Fibroblast of pulmonary artery (primary cell): ENCODE data around the gene PDE9A.

Source experiments
- DNase-seq: peaks from one replicate; pipeline ENCODE4 v3.0.0-alpha.2; 2010; ENCODE audit warnings: low read depth
- H3K4me3 ChIP-seq: replicated peaks from 2 replicates; pipeline ENCODE4 v1.5.1; 2011; ENCODE audit warnings: low read depth, mild to moderate bottlenecking, control low read depth, low read length, moderate library complexity
- TF ChIP-seq, protein P1 (sequence below): IDR thresholded peaks from 2 replicates; pipeline ENCODE4 v1.5.1; 2011; ENCODE audit warnings: mild to moderate bottlenecking, control low read depth, low read length, inconsistent platforms; ENCODE audit errors: missing control alignments

The PDE9A gene

DNA sequence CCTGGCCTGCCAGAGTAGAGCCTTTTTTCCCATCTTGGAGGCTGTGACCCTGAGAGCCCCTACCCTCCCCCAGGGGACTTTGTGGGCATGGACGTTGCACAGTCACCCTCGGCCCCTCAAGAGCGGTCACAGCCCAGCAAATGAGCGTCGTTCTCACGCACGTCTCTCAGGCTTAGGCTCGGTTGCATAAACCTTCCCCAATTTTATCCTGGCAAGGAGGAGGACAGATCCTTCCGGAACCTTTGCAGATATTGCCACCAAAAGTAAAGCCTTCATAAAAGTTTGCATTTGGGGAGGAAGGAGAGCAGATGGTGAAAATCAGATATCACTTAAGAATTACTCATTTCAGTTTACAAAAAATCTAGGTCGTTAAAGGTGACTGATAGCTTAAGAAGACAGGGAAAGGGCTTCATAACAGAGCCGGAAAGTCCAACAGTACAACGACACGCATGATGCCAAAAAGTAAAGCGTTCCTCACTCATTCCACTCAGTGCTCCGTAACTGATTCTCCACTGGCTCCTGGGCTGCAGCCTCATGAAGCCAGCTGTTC, 29.3 kb downstream of the PDE9A start:
- TF ChIP-seq, protein P1, sequence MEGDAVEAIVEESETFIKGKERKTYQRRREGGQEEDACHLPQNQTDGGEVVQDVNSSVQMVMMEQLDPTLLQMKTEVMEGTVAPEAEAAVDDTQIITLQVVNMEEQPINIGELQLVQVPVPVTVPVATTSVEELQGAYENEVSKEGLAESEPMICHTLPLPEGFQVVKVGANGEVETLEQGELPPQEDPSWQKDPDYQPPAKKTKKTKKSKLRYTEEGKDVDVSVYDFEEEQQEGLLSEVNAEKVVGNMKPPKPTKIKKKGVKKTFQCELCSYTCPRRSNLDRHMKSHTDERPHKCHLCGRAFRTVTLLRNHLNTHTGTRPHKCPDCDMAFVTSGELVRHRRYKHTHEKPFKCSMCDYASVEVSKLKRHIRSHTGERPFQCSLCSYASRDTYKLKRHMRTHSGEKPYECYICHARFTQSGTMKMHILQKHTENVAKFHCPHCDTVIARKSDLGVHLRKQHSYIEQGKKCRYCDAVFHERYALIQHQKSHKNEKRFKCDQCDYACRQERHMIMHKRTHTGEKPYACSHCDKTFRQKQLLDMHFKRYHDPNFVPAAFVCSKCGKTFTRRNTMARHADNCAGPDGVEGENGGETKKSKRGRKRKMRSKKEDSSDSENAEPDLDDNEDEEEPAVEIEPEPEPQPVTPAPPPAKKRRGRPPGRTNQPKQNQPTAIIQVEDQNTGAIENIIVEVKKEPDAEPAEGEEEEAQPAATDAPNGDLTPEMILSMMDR = no peak
- H3K4me3 ChIP-seq = no peak overlapping the region
- DNase-seq = no peak

DNA sequence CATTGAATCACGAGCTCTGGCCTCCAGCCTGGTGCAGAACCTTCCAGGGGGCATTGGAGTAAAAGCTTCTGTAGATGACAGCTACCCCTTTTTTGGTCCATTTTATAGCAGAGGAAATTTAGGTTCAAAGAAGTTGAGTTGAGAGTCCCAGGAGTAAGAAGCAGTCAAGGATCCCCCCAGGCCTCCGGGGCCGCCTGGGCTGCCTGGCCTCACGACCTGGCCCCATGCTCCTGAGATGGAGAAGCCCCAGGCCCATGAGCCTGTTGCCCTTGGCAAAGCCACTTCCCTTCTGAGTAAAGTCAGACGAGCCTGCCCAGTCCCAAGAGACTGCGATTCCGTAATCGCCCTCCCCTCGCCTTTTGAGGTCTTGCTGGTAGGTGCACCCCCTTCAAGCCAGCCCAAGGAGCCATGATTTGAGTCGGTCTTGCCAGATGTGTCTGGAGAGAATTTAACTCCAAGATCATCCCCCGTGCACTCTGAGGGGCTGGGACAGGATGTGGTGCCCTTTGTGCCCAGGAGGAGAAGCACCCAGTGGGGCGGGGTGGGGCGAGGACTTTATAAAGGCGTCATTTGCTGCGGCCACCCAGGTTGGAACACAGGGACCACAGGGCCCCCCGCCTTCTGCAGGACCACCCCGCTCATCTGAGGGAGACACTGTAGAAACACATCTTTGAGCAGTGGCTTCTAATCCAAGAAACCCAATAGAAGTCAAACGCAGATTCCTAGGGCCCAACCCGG, 30.1 kb downstream of the PDE9A start:
- no peak overlapping the region for H3K4me3 ChIP-seq
- TF ChIP-seq, protein P1 = no peak
- no peak for DNase-seq

DNA sequence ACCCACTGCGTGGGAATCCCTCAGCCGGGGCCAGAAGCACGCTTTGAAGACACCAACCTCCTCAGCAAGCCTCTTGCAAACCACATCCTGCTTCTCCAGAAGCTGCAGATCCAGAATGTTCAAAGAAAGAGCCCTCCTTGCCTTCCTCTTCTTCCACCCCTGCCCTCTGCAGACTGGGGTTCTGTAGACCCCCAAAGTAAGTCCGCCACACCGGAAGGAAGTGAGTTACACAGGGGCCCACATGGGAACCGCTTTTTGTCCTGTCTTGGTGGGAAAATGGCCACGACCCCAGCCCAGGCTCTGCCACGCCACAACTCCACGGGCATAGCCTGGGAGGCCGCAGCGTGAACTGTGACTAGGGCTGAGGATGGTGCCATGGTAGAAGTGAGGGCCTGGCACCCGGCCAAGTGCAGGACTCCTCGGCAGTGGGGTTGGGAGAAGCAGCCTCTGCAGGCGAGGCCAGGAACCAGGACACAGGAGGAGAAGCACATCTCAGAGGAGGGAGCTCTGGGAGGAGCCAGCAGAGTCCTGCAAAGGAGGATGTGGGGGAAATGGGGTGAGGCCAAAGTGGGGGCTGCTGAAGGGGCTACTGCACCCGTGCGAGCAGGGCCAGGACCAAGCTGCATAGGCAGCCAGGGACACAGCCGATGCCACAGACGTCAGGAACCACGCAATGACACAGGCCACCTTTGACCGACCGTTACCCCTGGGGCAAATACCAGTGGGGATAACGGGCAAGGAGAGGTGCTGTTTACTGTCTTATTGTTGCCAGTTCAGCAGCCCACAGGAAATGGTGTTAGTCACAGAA, 30.9 kb downstream of the PDE9A start:
- no peak for DNase-seq
- TF ChIP-seq, protein P1 = no peak
- no peak overlapping the region for H3K4me3 ChIP-seq

DNA sequence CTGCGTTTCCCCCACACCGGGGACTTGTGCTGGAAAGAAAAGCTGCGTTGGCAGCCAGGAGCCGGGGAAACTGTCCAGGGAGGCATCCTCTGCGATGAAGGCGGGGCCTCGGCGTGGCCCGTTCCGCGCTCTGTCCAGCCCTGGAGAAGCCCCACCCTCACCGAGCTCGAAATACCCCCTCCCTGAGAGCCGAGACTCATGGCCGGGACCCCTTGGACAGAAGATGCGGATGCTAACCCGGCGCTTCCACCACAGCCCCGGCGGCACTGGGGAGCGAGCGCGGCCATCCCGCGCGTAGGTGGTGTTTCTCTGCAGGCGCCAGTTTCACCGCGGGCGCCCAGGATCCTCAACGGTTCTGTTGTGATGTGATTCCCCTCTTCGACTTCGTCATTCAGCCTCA, 31.6 kb downstream of the PDE9A start:
- H3K4me3 ChIP-seq = no peak overlapping the region
- TF ChIP-seq, protein P1 = no peak
- no peak for DNase-seq

DNA sequence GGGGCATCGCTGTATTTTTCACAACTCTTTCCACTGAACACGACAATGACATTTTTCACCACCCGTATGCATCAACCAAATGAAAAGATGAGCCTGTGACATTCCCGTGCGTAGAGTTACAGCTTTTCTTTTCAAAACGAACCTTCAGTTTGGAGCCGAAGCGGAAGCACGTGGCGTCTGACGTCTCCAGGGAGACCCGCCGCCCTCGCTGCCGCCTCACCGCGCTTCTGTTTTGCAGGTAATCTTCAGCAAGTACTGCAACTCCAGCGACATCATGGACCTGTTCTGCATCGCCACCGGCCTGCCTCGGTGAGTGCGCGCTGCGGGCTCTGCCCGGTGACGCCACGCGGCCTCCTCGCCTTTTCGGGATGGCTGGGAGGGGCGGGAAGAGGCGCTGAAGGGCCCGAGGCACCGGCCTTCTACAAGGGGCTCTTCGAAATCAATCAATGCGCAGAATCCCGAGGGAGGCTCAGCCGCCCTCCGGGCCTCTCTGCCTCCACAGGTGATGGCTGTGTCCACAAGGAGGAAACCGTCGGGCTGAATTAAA, 32.6 kb downstream of the PDE9A start:
- H3K4me3 ChIP-seq = no peak overlapping the region
- DNase-seq = no peak
- TF ChIP-seq, protein P1 = no peak

DNA sequence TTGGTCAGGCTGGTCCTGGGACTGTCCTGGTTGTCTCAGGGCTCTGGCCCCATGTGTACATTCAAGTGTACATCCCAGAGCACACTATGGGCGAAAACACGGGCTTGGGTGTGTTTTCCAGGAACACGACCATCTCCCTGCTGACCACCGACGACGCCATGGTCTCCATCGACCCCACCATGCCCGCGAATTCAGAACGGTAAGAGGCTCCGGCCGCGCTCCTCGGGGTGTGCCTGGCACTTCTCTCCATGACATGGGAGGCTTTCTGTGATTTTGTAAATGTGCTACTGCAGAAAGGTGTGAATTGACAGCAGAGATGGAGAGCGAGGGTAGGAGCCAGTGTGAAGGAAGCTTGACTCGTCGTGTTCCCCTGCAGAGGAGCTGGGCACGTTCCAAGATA, 34.4 kb downstream of the PDE9A start:
- TF ChIP-seq, protein P1 = no peak
- no peak overlapping the region for H3K4me3 ChIP-seq
- no peak for DNase-seq
